SU-DHL-6 (cell line): ENCODE measurements around the gene ORMDL3.

Source experiments
- H2AFZ ChIP-seq: fragments of 200-600 bp; sonication (generic); 2 replicates; pipeline ENCODE4 v1.6.1; 2014; ENCODE audit warnings: low read depth, mild to moderate bottlenecking, moderate library complexity, mixed read lengths, antibody characterized with exemption, low read length; ENCODE audit not compliant: severe bottlenecking
- H3F3A ChIP-seq: fragments of 200-600 bp; shearing (Covaris generic); 2 replicates; pipeline ENCODE4 v1.6.0; 2016; ENCODE audit warnings: antibody characterized with exemption, mild to moderate bottlenecking; ENCODE audit not compliant: insufficient read depth
- H3K27ac ChIP-seq: fragments of 200-600 bp; sonication (generic); 2 replicates; pipeline ENCODE4 v1.5.1; 2016; ENCODE audit warnings: low read depth, mild to moderate bottlenecking, low read length, moderate library complexity, mixed read lengths
- H3K27me3 ChIP-seq: fragments of 200-600 bp; sonication (generic), shearing (Covaris generic); 2 replicates; pipeline ENCODE4 v1.6.0; 2014; ENCODE audit warnings: mild to moderate bottlenecking, low read length
- H3K36me3 ChIP-seq: fragments of 200-600 bp; sonication (generic); 2 replicates; pipeline ENCODE4 v1.6.1; 2014; ENCODE audit warnings: mild to moderate bottlenecking, low read length, mixed read lengths
- H3K4me2 ChIP-seq: fragments of 300-600, 200-600 bp; shearing (Covaris generic), sonication (generic); 2 replicates; pipeline ENCODE4 v1.6.0; 2014; ENCODE audit warnings: low read length, low read depth, mild to moderate bottlenecking; ENCODE audit not compliant: poor library complexity, severe bottlenecking
- H3K4me3 ChIP-seq: fragments of 200-600 bp; sonication (generic); 2 replicates; pipeline ENCODE4 v1.5.1; 2014; ENCODE audit warnings: antibody characterized with exemption, low read length, mild to moderate bottlenecking, mixed read lengths; ENCODE audit not compliant: insufficient read depth, poor library complexity, severe bottlenecking
- H3K79me2 ChIP-seq: fragments of 200-600 bp; sonication (generic); 2 replicates; pipeline ENCODE4 v1.6.1; 2014; ENCODE audit warnings: mild to moderate bottlenecking, low read length, moderate library complexity; ENCODE audit not compliant: insufficient read depth
- H3K9ac ChIP-seq: fragments of 200-600 bp; sonication (generic); 2 replicates; pipeline ENCODE4 v1.7.0; 2014; ENCODE audit warnings: mild to moderate bottlenecking, low read length
- H3K9me2 ChIP-seq: fragments of 200-600 bp; sonication (generic); replicated peaks from 2 replicates; pipeline ENCODE4 v1.6.1; 2014; ENCODE audit warnings: low read length; ENCODE audit not compliant: insufficient read depth
- H3K9me3 ChIP-seq: fragments of 200-600 bp; sonication (generic); 2 replicates; pipeline ENCODE4 v1.6.1; 2014; ENCODE audit warnings: low read length, mixed read lengths; ENCODE audit not compliant: insufficient read depth
- H4K20me1 ChIP-seq: fragments of 200-600 bp; sonication (generic); 2 replicates; pipeline ENCODE4 v1.6.1; 2014; ENCODE audit warnings: low read depth, mild to moderate bottlenecking, antibody characterized with exemption, low read length, moderate library complexity, mixed read lengths
- EZH2phosphoT487 ChIP-seq: fragments of 200-600 bp; sonication (generic), shearing (Covaris generic); conservative IDR thresholded peaks from 2 replicates; pipeline ENCODE4 v1.6.1; 2018; ENCODE audit warnings: mild to moderate bottlenecking, antibody characterized with exemption, low read length, moderate library complexity, mixed read lengths
- TF ChIP-seq, protein P1 (sequence below): fragments of 200-600 bp; sonication (generic); IDR thresholded peaks from one replicate; pipeline ENCODE4 v1.5.1; 2017; ENCODE audit warnings: antibody characterized with exemption, mild to moderate bottlenecking, low read length, moderate library complexity; ENCODE audit not compliant: insufficient read depth, poor library complexity, severe bottlenecking

ORMDL3 gene

DNA sequence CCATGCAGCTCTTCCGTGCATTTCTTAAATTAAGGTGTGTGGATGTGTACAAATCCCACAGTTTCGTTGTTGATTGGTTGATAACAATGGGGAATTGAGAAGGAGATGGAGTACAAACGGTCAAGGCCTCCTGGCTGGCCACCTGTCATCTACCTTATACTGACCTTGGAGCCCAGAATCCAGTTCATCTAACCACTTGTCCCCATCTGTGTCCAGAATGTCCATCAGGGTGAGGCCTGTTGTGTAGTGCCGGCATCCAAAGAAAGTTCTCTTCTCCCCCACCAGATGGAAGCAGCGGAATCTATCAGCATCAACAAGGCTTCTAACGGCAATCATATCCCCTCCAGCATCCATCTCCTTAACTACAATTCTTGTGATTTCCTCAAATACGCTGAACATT lies 10.5 kb downstream of the ORMDL3 start:
- Histone ChIP-seq H2AFZ (no peak overlapping the region), H3K79me2 (no peaks in the 10 kb centered on the region), H3F3A (no peaks in the 10 kb centered on the region), H3K4me2 (no peak overlapping the region), H3K9me2 (no peaks in the 10 kb centered on the region), H4K20me1 (no peaks in the 10 kb centered on the region), H3K36me3 (no peaks in the 10 kb centered on the region), H3K27me3 (no peaks in the 10 kb centered on the region), H3K9ac (no peak overlapping the region), H3K9me3 (no peaks in the 10 kb centered on the region), H3K4me3 (no peak overlapping the region), H3K27ac (no peak overlapping the region)
- TF ChIP-seq, protein P1, sequence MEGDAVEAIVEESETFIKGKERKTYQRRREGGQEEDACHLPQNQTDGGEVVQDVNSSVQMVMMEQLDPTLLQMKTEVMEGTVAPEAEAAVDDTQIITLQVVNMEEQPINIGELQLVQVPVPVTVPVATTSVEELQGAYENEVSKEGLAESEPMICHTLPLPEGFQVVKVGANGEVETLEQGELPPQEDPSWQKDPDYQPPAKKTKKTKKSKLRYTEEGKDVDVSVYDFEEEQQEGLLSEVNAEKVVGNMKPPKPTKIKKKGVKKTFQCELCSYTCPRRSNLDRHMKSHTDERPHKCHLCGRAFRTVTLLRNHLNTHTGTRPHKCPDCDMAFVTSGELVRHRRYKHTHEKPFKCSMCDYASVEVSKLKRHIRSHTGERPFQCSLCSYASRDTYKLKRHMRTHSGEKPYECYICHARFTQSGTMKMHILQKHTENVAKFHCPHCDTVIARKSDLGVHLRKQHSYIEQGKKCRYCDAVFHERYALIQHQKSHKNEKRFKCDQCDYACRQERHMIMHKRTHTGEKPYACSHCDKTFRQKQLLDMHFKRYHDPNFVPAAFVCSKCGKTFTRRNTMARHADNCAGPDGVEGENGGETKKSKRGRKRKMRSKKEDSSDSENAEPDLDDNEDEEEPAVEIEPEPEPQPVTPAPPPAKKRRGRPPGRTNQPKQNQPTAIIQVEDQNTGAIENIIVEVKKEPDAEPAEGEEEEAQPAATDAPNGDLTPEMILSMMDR, result no peak
- TF ChIP-seq EZH2phosphoT487, result no peak

DNA sequence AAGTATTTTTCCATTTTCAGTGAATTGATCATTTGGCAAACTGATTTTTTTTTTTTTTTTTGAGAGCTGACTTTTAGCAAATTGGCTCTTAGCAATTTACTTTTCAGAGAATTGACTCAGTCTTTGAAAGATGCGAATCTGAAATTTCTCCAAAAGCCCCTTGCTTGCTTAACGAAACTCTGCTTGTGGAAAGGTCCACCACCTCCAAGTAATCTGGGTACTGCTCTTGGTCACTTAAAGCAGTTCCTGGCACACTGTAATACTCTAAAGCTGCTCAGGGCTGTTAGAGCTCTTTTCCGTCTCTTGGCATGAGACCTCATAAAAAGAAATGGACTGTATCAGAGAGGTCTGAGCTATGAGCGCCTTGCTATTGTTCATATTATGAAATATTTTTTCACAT lies 11.8 kb downstream of the ORMDL3 start:
- Histone ChIP-seq H3K27me3 (no peaks in the 10 kb centered on the region), H3F3A (no peaks in the 10 kb centered on the region), H4K20me1 (no peaks in the 10 kb centered on the region), H2AFZ (no peak overlapping the region), H3K36me3 (no peaks in the 10 kb centered on the region), H3K27ac (no peak overlapping the region), H3K4me3 (no peak overlapping the region), H3K79me2 (no peaks in the 10 kb centered on the region), H3K9me3 (no peaks in the 10 kb centered on the region), H3K4me2 (no peak overlapping the region), H3K9ac (no peak overlapping the region), H3K9me2 (no peaks in the 10 kb centered on the region)
- no peak for TF ChIP-seq EZH2phosphoT487

DNA sequence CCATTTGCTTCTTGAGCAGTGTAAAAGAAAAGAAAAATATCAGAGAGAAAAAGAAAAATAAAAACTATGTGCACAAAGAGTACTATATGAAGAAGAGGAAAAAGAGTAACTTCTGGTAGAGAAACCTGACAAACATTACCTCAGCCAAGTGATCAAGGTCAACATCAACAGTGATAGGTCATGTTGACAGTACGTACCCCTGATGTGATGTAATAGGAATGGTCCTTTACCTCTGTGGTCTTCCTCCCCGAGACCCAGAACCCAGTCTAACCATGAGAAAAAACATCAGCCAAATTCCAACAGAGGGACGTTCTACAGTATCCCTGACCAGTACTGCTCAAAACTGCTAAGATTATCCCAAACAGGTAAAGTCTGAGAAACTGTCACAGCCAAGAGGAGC lies 13.4 kb downstream of the ORMDL3 start:
- H3K9me2 ChIP-seq, result no peaks in the 10 kb centered on the region
- H3K4me3 ChIP-seq, result no peak overlapping the region
- H3K27ac ChIP-seq, result no peak overlapping the region
- H3F3A ChIP-seq, result no peaks in the 10 kb centered on the region
- H2AFZ ChIP-seq, result no peak overlapping the region
- no peaks in the 10 kb centered on the region for H3K27me3 ChIP-seq
- no peaks in the 10 kb centered on the region for H3K9me3 ChIP-seq
- H3K9ac ChIP-seq, result no peak overlapping the region
- H3K4me2 ChIP-seq, result no peak overlapping the region
- H3K36me3 ChIP-seq, result no peaks in the 10 kb centered on the region
- H4K20me1 ChIP-seq, result no peaks in the 10 kb centered on the region
- TF ChIP-seq, protein P1, result no peak
- no peak for TF ChIP-seq EZH2phosphoT487
- H3K79me2 ChIP-seq, result no peaks in the 10 kb centered on the region

DNA sequence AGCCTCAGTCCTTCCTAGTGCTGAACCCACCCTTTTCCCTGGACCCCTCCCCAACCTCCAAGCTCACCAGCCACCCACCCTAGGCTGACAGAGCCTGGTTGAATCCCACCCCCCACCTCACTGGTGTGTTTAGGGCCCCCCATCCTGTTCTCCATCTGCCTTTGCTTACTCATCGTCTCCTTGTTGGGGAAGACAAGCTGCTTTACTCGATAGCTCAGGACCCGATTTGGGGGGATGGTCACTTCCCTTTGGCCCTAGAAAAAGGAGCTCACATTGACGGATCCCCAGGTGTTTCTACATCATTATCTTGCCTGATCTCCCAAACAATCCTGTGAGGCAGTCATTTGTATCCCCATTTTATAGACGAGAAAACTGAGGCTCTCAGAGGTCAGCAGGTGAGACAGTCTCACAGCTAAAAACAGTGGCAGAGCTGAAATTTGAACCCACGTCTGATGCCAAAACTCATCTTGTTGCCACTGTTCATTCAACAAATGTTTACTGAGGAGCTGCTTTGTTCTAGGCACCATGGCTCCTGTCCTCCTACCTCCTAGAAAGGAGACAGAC lies 18.5 kb downstream of the ORMDL3 start:
- no peaks in the 10 kb centered on the region for H3K27me3 ChIP-seq
- H3K9ac ChIP-seq, result no peak overlapping the region
- H3K36me3 ChIP-seq, result no peaks in the 10 kb centered on the region
- H3K9me2 ChIP-seq, result no peaks in the 10 kb centered on the region
- no peak overlapping the region for H3K27ac ChIP-seq
- H3F3A ChIP-seq, result no peaks in the 10 kb centered on the region
- no peaks in the 10 kb centered on the region for H3K9me3 ChIP-seq
- H3K79me2 ChIP-seq, result no peaks in the 10 kb centered on the region
- TF ChIP-seq, protein P1, result no peak
- TF ChIP-seq EZH2phosphoT487, result no peak
- H2AFZ ChIP-seq, result no peak overlapping the region
- H3K4me2 ChIP-seq, result no peak overlapping the region
- no peak overlapping the region for H3K4me3 ChIP-seq
- H4K20me1 ChIP-seq, result no peaks in the 10 kb centered on the region
